Fibroblast of lung (primary cell): ENCODE measurements around the gene HECTD4. TPM values are rescaled to one million over a fixed set of nuclear protein-coding genes. Genes with fewer than 3 reads are reported as not detected.

Experiments used
- DNase-seq, 2 donors: peaks; one replicate each; pipeline versions ENCODE4 v3.0.0 to v3.0.0-alpha.2; 2010; ENCODE audit warnings: low read depth in 2 of 2
- H2AFZ ChIP-seq: 2 replicates; pipeline ENCODE4 v1.5.1; 2012; ENCODE audit warnings: low read length, control low read depth, inconsistent platforms
- H3K27ac ChIP-seq: 2 replicates; pipeline ENCODE4 v1.5.1; 2011; ENCODE audit warnings: low read length, control low read depth; ENCODE audit not compliant: insufficient read depth
- H3K27me3 ChIP-seq: 2 replicates; pipeline ENCODE4 v1.5.1; 2011; ENCODE audit warnings: mild to moderate bottlenecking, low read length; ENCODE audit not compliant: control insufficient read depth, insufficient read depth
- H3K36me3 ChIP-seq: 2 replicates; pipeline ENCODE4 v1.5.1; 2011; ENCODE audit warnings: low read length; ENCODE audit not compliant: control insufficient read depth, insufficient read depth
- H3K4me1 ChIP-seq: 2 replicates; pipeline ENCODE4 v1.5.1; 2011; ENCODE audit warnings: low read length; ENCODE audit not compliant: control insufficient read depth, insufficient read depth; ENCODE audit errors: extremely low read depth
- H3K4me2 ChIP-seq: 2 replicates; pipeline ENCODE4 v1.5.1; 2011; ENCODE audit warnings: low read length, control low read depth; ENCODE audit not compliant: insufficient read depth; ENCODE audit errors: extremely low read depth
- H3K4me3 ChIP-seq, 4 experiments: fragments of 200-600 bp in 1 of 4; sonication (generic) in 1 of 4; replicated peaks in 1 of 4; 2 replicates each; pipeline ENCODE4 v1.5.1; 2011 to 2016; ENCODE audit warnings: low read length in 4 of 4, low read depth in 3 of 4, mild to moderate bottlenecking in 3 of 4, control low read depth in 2 of 4, inconsistent platforms in 1 of 4, mixed read lengths in 1 of 4; ENCODE audit not compliant: insufficient read depth in 1 of 4; ENCODE audit errors: control extremely low read depth in 1 of 4
- H3K79me2 ChIP-seq: 2 replicates; pipeline ENCODE4 v1.5.1; 2012; ENCODE audit warnings: mild to moderate bottlenecking, low read length, inconsistent platforms; ENCODE audit not compliant: control insufficient read depth, insufficient read depth
- H3K9ac ChIP-seq: 2 replicates; pipeline ENCODE4 v1.5.1; 2011; ENCODE audit warnings: mild to moderate bottlenecking, low read length, control low read depth; ENCODE audit not compliant: insufficient read depth
- H3K9me3 ChIP-seq: 2 replicates; pipeline ENCODE4 v1.5.1; 2012; ENCODE audit warnings: low read depth, low read length; ENCODE audit not compliant: control insufficient read depth, insufficient read depth
- H4K20me1 ChIP-seq: 2 replicates; pipeline ENCODE4 v1.5.1; 2011; ENCODE audit warnings: low read length; ENCODE audit not compliant: control insufficient read depth, insufficient read depth; ENCODE audit errors: extremely low read depth
- CTCF ChIP-seq, 2 donors: IDR thresholded peaks in 1 of 2; conservative IDR thresholded peaks in 1 of 2; 1 replicate in 1 of 2; 2 replicates in 1 of 2; pipeline ENCODE4 v1.5.1; 2011 to 2012; ENCODE audit warnings: low read length in 2 of 2, control low read depth in 1 of 2, inconsistent platforms in 1 of 2, low read depth in 1 of 2, mild to moderate bottlenecking in 1 of 2
- EZH2 ChIP-seq: IDR thresholded peaks from 2 replicates; pipeline ENCODE4 v1.5.1; 2012; ENCODE audit warnings: low read length, control low read depth, mild to moderate bottlenecking; ENCODE audit errors: missing control alignments
- polyA plus RNA-seq, 2 donors: library from polyadenylated mRNA; depleted of rRNA in 1 of 2; stranded (reverse) in 1 of 2; unstranded in 1 of 2; fragments of >200 nt; gene quantifications; 2 replicates each; pipeline ENCODE4 v1.2.1, GENCODE V29; 2011 to 2012; ENCODE audit warnings: missing spikeins in 1 of 2
- total RNA-seq: library from RNA; depleted of rRNA; stranded (reverse); fragments of >200 nt; gene quantifications from 2 replicates; pipeline ENCODE4 v1.2.1, GENCODE V29; 2014

Gene HECTD4
- total and polyA plus RNA-seq, 2 donors (not counting 1 experiment from before 2014, with no cell fraction given), result 5.1 to 31.7 TPM

- no peak overlapping the region for H3K4me2 ChIP-seq
- no peaks in the 10 kb centered on the region for H3K9me3 ChIP-seq
- no peaks in the 10 kb centered on the region for H3K79me2 ChIP-seq
- no peak overlapping the region for H3K4me3 ChIP-seq
- no peak overlapping the region for H3K9ac ChIP-seq
- H2AFZ ChIP-seq, result no peak overlapping the region
- H3K27ac ChIP-seq, result no peak overlapping the region
- H4K20me1 ChIP-seq, result no peaks in the 10 kb centered on the region
- no peak for DNase-seq
- no peaks in the 10 kb centered on the region for H3K27me3 ChIP-seq
- no peaks in the 10 kb centered on the region for H3K4me1 ChIP-seq
- no peaks in the 10 kb centered on the region for H3K36me3 ChIP-seq
- no peak for TF ChIP-seq CTCF (conservative IDR thresholded peaks at IDR 0.05 in 1 of 2, IDR thresholded peaks at IDR 0.05 in 1 of 2; ENCODE audit: low read depth in 1 of 2, low read length in 2 of 2)
- TF ChIP-seq EZH2, result no peak
Measured at GRCh38 chr12:112333019-112333418, 49.2 kb downstream of the HECTD4 start.

- no peak overlapping the region for H3K4me3 ChIP-seq
- H3K9me3 ChIP-seq, result no peaks in the 10 kb centered on the region
- no peak overlapping the region for H3K4me2 ChIP-seq
- H3K36me3 ChIP-seq, result no peaks in the 10 kb centered on the region
- no peaks in the 10 kb centered on the region for H3K27me3 ChIP-seq
- no peak overlapping the region for H2AFZ ChIP-seq
- H3K9ac ChIP-seq, result no peak overlapping the region
- no peak for TF ChIP-seq CTCF (conservative IDR thresholded peaks at IDR 0.05 in 1 of 2, IDR thresholded peaks at IDR 0.05 in 1 of 2; ENCODE audit: low read depth in 1 of 2, low read length in 2 of 2)
- no peak for TF ChIP-seq EZH2
- H4K20me1 ChIP-seq, result no peaks in the 10 kb centered on the region
- no peak overlapping the region for H3K27ac ChIP-seq
- no peak for DNase-seq
- no peaks in the 10 kb centered on the region for H3K4me1 ChIP-seq
- no peaks in the 10 kb centered on the region for H3K79me2 ChIP-seq
Measured at GRCh38 chr12:112331886-112332285, 50.3 kb downstream of the HECTD4 start.

GRCh38 chr12:112330706-112331105 is 51.5 kb downstream of the HECTD4 start:
- no peak overlapping the region for H3K4me2 ChIP-seq
- no peaks in the 10 kb centered on the region for H3K79me2 ChIP-seq

More at GRCh38 chr12:112330706-112331105, 51.5 kb downstream of the HECTD4 start:
- Histone ChIP-seq H3K9ac (no peak overlapping the region), H2AFZ (no peak overlapping the region), H3K4me1 (no peaks in the 10 kb centered on the region), H3K9me3 (no peaks in the 10 kb centered on the region), H3K36me3 (no peaks in the 10 kb centered on the region), H3K27me3 (no peaks in the 10 kb centered on the region), H3K27ac (no peak overlapping the region), H4K20me1 (no peaks in the 10 kb centered on the region), H3K4me3 (no peak overlapping the region)
- TF ChIP-seq CTCF (conservative IDR thresholded peaks at IDR 0.05 in 1 of 2, IDR thresholded peaks at IDR 0.05 in 1 of 2; ENCODE audit: low read depth in 1 of 2, low read length in 2 of 2) (no peak), EZH2 (no peak)
- DNase-seq, result peak in 1 of 2 donors; percentile 29
